Measurements from ENCODE around the gene COMTD1. TPM values are rescaled to one million over a fixed set of nuclear protein-coding genes. Genes with fewer than 3 reads are reported as not detected.

Gene COMTD1
- total RNA-seq, 1 donor from 2014 or later: 41.5 TPM

GRCh38 chr10:75260990-75261389 lies 25.2 kb upstream of the COMTD1 start:
- TF ChIP-seq CTCF (conservative IDR thresholded peaks at IDR 0.05; ENCODE audit: low read depth, low read length): no peak
- no peak for DNase-seq (ENCODE audit: low read depth)
- H3K4me3 ChIP-seq (ENCODE audit: low read depth, low read length): no peak overlapping the region

GRCh38 chr10:75254739-75255138 lies 19.0 kb upstream of the COMTD1 start:
- DNase-seq (ENCODE audit: low read depth): no peak
- H3K4me3 ChIP-seq (ENCODE audit: low read depth, low read length): no peak overlapping the region

GRCh38 chr10:75253281-75254220 lies 17.8 kb upstream of the COMTD1 start:
- no peak for TF ChIP-seq CTCF (conservative IDR thresholded peaks at IDR 0.05; ENCODE audit: low read depth, low read length)
- no peak for DNase-seq (ENCODE audit: low read depth)
- no peak overlapping the region for H3K4me3 ChIP-seq (ENCODE audit: low read depth, low read length)

More at GRCh38 chr10:75254739-75255138, 19.0 kb upstream of the COMTD1 start:
- TF ChIP-seq CTCF (conservative IDR thresholded peaks at IDR 0.05; ENCODE audit: low read depth, low read length): no peak

GRCh38 chr10:75250934-75251333 lies 15.2 kb upstream of the COMTD1 start:
- no peak for DNase-seq (ENCODE audit: low read depth)
- H3K4me3 ChIP-seq (ENCODE audit: low read depth, low read length): no peak overlapping the region
- no peak for TF ChIP-seq CTCF (conservative IDR thresholded peaks at IDR 0.05; ENCODE audit: low read depth, low read length)

- TF ChIP-seq CTCF (conservative IDR thresholded peaks at IDR 0.05; ENCODE audit: low read depth, low read length): no peak
- DNase-seq (ENCODE audit: low read depth): no peak
- no peak overlapping the region for H3K4me3 ChIP-seq (ENCODE audit: low read depth, low read length)
Measured at GRCh38 chr10:75247797-75248196, 12.0 kb upstream of the COMTD1 start.

GRCh38 chr10:75246506-75246905 lies 10.7 kb upstream of the COMTD1 start:
- TF ChIP-seq CTCF (conservative IDR thresholded peaks at IDR 0.05; ENCODE audit: low read depth, low read length): no peak
- DNase-seq (ENCODE audit: low read depth): no peak
- no peak overlapping the region for H3K4me3 ChIP-seq (ENCODE audit: low read depth, low read length)
